Measurements from ENCODE around the gene CCNT2. TPM values are rescaled to one million over a fixed set of nuclear protein-coding genes. Genes with fewer than 3 reads are reported as not detected.

CCNT2 gene
- total RNA-seq, 4 donors from 2014 or later = 23.2 to 41.8 (median 34.5) TPM

GRCh38 chr2:134934150-134934549 lies 15.5 kb downstream of the CCNT2 start:
- no peak for ATAC-seq (ENCODE audit: low FRiP score)
- no peak for DNase-seq (ENCODE audit: low spot score)
- TF ChIP-seq CTCF (IDR thresholded peaks at IDR 0.05) = no peak

DNA sequence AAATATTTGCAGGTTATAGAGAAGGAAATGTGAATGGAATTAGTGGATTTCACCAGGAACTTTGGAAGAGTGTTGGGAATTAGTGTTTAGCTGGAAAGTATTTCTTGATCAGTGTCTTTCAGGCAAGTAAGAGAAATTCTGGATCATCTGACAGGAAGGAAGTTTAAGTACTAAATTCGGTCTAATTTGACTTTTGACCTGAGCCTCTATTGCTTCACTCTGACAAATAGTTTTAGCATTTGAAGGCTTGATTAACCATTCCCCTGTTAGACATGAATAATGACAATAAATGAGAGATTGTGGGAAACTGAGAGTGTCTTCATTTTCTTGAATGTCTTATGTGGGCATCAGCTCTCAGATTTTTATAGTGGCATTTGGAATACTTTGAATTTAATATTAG lies 16.0 kb downstream of the CCNT2 start:
- DNase-seq (ENCODE audit: low spot score) (no peak), ATAC-seq (ENCODE audit: low FRiP score) (no peak)
- no peak for TF ChIP-seq CTCF (IDR thresholded peaks at IDR 0.05)

DNA sequence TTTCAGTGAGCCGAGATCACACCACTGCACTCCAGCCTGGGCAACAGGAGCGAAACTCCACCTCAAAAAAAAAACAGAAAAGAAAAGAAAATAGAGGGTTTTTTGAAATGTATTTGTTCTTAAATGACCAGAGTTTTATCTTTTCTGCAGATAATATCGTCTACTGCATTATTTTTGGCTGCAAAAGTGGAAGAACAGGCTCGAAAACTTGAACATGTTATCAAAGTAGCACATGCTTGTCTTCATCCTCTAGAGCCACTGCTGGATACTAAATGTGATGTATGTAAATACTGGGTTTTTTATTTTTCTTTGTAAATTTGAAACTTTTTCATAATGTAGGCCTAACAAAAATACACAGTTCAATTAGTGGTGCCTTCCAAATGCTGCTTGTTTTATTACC lies 18.1 kb downstream of the CCNT2 start:
- TF ChIP-seq CTCF (IDR thresholded peaks at IDR 0.05) = no peak

DNA sequence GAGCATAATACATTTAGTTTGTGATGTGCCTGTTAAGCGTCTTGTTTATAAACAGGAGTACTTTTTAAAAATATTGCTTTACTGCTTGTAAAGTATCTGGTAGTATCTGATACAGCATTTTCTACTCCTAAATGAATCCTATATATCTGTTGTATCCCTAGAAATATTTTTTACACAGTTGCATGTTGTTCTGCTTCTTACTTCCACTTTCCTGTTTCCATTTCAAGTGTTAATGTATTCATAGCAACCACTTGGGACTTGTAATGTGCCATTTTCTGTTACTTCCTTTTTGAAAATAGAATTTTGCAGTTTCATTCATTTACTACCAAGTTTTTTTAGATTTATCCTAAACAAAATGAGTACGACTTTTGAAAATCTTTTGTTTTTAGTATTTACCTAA lies 24.9 kb downstream of the CCNT2 start:
- DNase-seq (ENCODE audit: low spot score) (no peak), ATAC-seq (ENCODE audit: low FRiP score) (no peak)
- TF ChIP-seq CTCF (IDR thresholded peaks at IDR 0.05) = no peak

More for the DNA sequence above, 18.1 kb downstream of the CCNT2 start:
- no peak for DNase-seq (ENCODE audit: low spot score)
- ATAC-seq (ENCODE audit: low FRiP score) = no peak

DNA sequence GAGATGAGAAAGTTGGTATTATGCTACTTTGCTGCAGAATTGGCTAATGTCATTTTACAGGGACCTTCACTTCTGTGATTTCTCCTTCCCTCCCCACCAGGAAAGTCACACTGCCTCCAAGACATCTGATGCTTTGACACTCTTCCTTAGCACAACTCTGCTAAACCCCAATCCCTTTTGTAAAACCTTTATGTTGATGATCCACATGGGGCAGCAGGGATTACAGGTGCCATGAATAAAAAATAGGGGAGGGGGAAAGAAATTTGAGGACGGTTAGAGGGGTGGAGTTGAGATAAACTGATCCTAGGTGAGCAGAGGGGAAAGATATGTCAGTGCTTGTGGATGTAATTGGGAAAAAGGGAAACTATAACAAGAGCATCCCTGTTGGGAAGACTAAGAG lies 26.4 kb downstream of the CCNT2 start:
- ATAC-seq (ENCODE audit: low FRiP score) = no peak
- DNase-seq (ENCODE audit: low spot score) = no peak
- no peak for TF ChIP-seq CTCF (IDR thresholded peaks at IDR 0.05)

DNA sequence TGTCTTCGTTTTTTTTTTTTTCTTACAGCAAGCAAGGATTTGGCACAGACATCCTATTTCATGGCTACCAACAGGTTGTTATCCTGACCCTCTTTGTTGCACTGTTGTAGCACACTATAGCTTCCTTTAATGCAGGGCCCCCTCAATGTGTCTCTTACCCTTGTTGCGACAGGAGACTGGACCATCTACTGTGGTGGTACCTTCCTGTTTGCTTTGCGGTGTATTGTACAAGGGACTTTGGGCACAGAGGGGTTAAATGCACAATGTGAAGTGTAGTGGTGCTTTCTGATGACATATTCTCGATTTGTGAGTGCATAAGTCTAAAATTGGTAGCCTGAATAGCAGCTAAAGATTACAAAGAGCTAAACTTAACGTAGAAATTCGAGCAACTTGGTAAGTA lies 27.5 kb downstream of the CCNT2 start:
- TF ChIP-seq CTCF (IDR thresholded peaks at IDR 0.05) = no peak
- ATAC-seq (ENCODE audit: low FRiP score) (no peak), DNase-seq (ENCODE audit: low spot score) (no peak)

GRCh38 chr2:134949981-134950708 lies 31.5 kb downstream of the CCNT2 start:
- DNase-seq (ENCODE audit: low spot score) = no peak
- no peak for TF ChIP-seq CTCF (IDR thresholded peaks at IDR 0.05)
- ATAC-seq (ENCODE audit: low FRiP score) = no peak
